Gastrocnemius medialis (tissue), 4 donors: ENCODE data around the gene RTN3.

Experiments used
- CTCF ChIP-seq, 5 experiments: fragments of 450-650 bp in 3 of 5; fragments of 200-600 bp in 2 of 5; sonication (generic) in 2 of 5; IDR thresholded peaks in 4 of 5; conservative IDR thresholded peaks in 1 of 5; 1 replicate in 4 of 5; 2 replicates in 1 of 5; pipeline ENCODE4 v1.5.1; 2016 to 2019; ENCODE audit warnings: antibody characterized with exemption in 5 of 5, mild to moderate bottlenecking in 3 of 5, moderate library complexity in 3 of 5
- POLR2A ChIP-seq, 2 donors: fragments of 450-650 bp; IDR thresholded peaks; one replicate each; pipeline ENCODE4 v1.6.1; 2017; ENCODE audit warnings: antibody characterized with exemption in 2 of 2, mild to moderate bottlenecking in 2 of 2, moderate library complexity in 2 of 2

DNA sequence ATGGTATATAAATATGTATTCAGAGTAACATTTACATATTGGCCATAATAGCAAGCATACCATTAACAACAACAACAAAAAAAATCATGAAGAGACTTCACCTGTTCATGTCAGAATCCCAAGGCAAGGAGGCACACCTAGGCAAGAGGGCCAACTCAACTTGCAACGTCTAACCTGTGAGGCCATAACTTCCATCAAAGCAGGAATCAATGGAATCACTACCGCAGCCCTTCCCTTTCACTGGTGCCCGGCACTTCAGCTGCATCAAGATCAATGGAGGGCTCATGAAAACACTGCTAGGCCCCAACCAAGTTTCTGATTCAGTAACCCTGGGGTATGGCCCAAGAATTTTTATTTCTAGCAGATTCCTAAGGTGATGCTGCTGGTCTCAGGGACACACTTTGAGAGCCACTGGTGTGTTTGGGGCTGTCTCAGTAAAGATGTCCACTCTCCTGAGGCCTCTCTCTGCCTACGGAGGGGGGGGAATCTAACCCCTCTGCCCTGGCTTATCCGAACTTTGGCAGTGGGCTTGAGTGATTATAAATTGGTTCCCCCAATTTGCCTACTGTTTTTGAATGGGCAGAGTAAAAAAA lies 79.3 kb downstream of the RTN3 start:
- no peak for TF ChIP-seq CTCF (IDR thresholded peaks at IDR 0.05 in 4 of 5, conservative IDR thresholded peaks at IDR 0.05 in 1 of 5)
- no peak for TF ChIP-seq POLR2A (IDR thresholded peaks at IDR 0.05)
